HepG2 (cell line): ENCODE results near the gene FAM228B. TPM values are rescaled to one million over a fixed set of nuclear protein-coding genes. Genes with fewer than 3 reads are reported as not detected.

Experiments used
- DBP ChIP-seq: sonication (generic); formaldehyde crosslinking; IDR thresholded peaks from 2 replicates; pipeline ENCODE4 v1.4.0; 2020; ENCODE audit warnings: missing genetic modification reagents; ENCODE audit errors: not compliant biosample characterization
- HNF1B ChIP-seq: sonication (generic); formaldehyde crosslinking; IDR thresholded peaks from 2 replicates; pipeline ENCODE4 v1.5.1; 2020; ENCODE audit warnings: mild to moderate bottlenecking, moderate library complexity, missing genetic modification reagents
- KLF11 ChIP-seq: IDR thresholded peaks from 2 replicates; pipeline ENCODE4 v1.6.1; 2016; ENCODE audit warnings: missing compliant biosample characterization
- MBNL3 ChIP-seq: fragments of 250-450 bp; sonication (Bioruptor Pico); conservative IDR thresholded peaks from 2 replicates; pipeline ENCODE4 v1.8.0; 2022; ENCODE audit warnings: mild to moderate bottlenecking, inconsistent platforms
- MTF2 ChIP-seq: sonication (generic); formaldehyde crosslinking; IDR thresholded peaks from 2 replicates; pipeline ENCODE4 v1.5.0; 2020; ENCODE audit warnings: missing genetic modification reagents, borderline replicate concordance
- NR2F1 ChIP-seq, 2 experiments: fragments of 450-650 bp in 1 of 2; formaldehyde crosslinking in 1 of 2; IDR thresholded peaks; 2 replicates each; pipeline versions ENCODE4 v1.5.0 to v1.6.1; 2016 to 2020; ENCODE audit warnings: mild to moderate bottlenecking in 1 of 2, missing compliant biosample characterization in 1 of 2, missing genetic modification reagents in 1 of 2, moderate library complexity in 1 of 2
- ZBTB7B ChIP-seq: sonication (generic); formaldehyde crosslinking; IDR thresholded peaks from 2 replicates; pipeline ENCODE4 v1.4.0; 2020; ENCODE audit warnings: missing genetic modification reagents
- ZNF121 ChIP-seq: sonication (generic); formaldehyde crosslinking; IDR thresholded peaks from 2 replicates; pipeline ENCODE4 v1.5.0; 2020; ENCODE audit warnings: mild to moderate bottlenecking, missing genetic modification reagents
- ZNF30 ChIP-seq: sonication (generic); formaldehyde crosslinking; IDR thresholded peaks from 2 replicates; pipeline ENCODE4 v1.5.0; 2020; ENCODE audit warnings: mild to moderate bottlenecking, missing genetic modification reagents
- ZNF547 ChIP-seq: sonication (generic); formaldehyde crosslinking; IDR thresholded peaks from 2 replicates; pipeline ENCODE4 v1.5.1; 2020; ENCODE audit warnings: mild to moderate bottlenecking, missing genetic modification reagents
- polyA plus RNA-seq, 8 experiments: library from polyadenylated mRNA; depleted of rRNA in 3 of 8; stranded (reverse) in 7 of 8; unstranded in 1 of 8; fragments of >200 nt; fragmentation: Illumina TruSeq in 4 of 8; extraction: Trizol in 4 of 8; gene quantifications; 2 replicates each; pipeline versions ENCODE4 v1.2.1 to v1.2.3, GENCODE V29; 2011 to 2016; ENCODE audit warnings: low read depth in 4 of 8, missing spikeins in 1 of 8, mixed read lengths in 1 of 8; ENCODE audit not compliant: insufficient read depth in 1 of 8
- total RNA-seq, 5 experiments: library from RNA; depleted of rRNA; stranded (reverse); fragments of >200 nt; fragmentation: Illumina TruSeq; extraction: Trizol; gene quantifications; 2 replicates each; pipeline ENCODE4 v1.2.3, GENCODE V29; 2016; ENCODE audit warnings: low read depth in 1 of 5
- TF ChIP-seq, protein P1 (sequence below): sonication (generic); formaldehyde crosslinking; IDR thresholded peaks from 2 replicates; pipeline ENCODE4 v1.5.1; 2020; ENCODE audit warnings: mild to moderate bottlenecking, missing genetic modification reagents, moderate library complexity
- TF ChIP-seq, protein P2 (sequence below): sonication (generic); formaldehyde crosslinking; IDR thresholded peaks from 2 replicates; pipeline ENCODE4 v1.5.0; 2020; ENCODE audit warnings: mild to moderate bottlenecking, missing genetic modification reagents, borderline replicate concordance
- TF ChIP-seq, protein P3 (sequence below): sonication (generic); formaldehyde crosslinking; IDR thresholded peaks from 2 replicates; pipeline ENCODE4 v1.5.0; 2020; ENCODE audit warnings: missing genetic modification reagents
- TF ChIP-seq, protein P4 (sequence below): IDR thresholded peaks from 2 replicates; pipeline ENCODE4 v1.6.1; 2016; ENCODE audit warnings: missing genetic modification reagents, missing compliant biosample characterization
- TF ChIP-seq, protein P5 (sequence below): sonication (generic); formaldehyde crosslinking; IDR thresholded peaks from 2 replicates; pipeline ENCODE4 v1.4.0; 2020; ENCODE audit warnings: missing genetic modification reagents

FAM228B gene
- total and polyA plus RNA-seq, 2 of the 13 experiments (the other 11 are each of a cell fraction or from before 2014, with no cell fraction given), result 0.79 to 1.1 TPM

- TF ChIP-seq, protein P1, sequence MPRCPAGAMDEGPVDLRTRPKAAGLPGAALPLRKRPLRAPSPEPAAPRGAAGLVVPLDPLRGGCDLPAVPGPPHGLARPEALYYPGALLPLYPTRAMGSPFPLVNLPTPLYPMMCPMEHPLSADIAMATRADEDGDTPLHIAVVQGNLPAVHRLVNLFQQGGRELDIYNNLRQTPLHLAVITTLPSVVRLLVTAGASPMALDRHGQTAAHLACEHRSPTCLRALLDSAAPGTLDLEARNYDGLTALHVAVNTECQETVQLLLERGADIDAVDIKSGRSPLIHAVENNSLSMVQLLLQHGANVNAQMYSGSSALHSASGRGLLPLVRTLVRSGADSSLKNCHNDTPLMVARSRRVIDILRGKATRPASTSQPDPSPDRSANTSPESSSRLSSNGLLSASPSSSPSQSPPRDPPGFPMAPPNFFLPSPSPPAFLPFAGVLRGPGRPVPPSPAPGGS (CRISPR knock-in tag), result peak; percentile 26; the same call in 1 of the 2 replicates
- TF ChIP-seq ZNF121 (CRISPR knock-in tag) (peak; percentile 73; the same call in 1 of the 2 replicates), ZBTB7B (CRISPR knock-in tag) (peak; percentile 46; the same call in 1 of the 2 replicates), DBP (CRISPR knock-in tag) (no peak), MBNL3 (CRISPR knock-in tag) (no peak; the same call in 1 of the 2 replicates), MTF2 (CRISPR knock-in tag) (no peak; the same call in 1 of the 2 replicates), ZNF547 (CRISPR knock-in tag) (peak; percentile 89), NR2F1 (CRISPR knock-in tag; IDR thresholded peaks at IDR 0.05) (no peak; a peak in 1 of 4 replicates), KLF11 (CRISPR knock-in tag) (no peak), HNF1B (peak; percentile 85), ZNF30 (CRISPR knock-in tag) (no peak)
- TF ChIP-seq, protein P2, sequence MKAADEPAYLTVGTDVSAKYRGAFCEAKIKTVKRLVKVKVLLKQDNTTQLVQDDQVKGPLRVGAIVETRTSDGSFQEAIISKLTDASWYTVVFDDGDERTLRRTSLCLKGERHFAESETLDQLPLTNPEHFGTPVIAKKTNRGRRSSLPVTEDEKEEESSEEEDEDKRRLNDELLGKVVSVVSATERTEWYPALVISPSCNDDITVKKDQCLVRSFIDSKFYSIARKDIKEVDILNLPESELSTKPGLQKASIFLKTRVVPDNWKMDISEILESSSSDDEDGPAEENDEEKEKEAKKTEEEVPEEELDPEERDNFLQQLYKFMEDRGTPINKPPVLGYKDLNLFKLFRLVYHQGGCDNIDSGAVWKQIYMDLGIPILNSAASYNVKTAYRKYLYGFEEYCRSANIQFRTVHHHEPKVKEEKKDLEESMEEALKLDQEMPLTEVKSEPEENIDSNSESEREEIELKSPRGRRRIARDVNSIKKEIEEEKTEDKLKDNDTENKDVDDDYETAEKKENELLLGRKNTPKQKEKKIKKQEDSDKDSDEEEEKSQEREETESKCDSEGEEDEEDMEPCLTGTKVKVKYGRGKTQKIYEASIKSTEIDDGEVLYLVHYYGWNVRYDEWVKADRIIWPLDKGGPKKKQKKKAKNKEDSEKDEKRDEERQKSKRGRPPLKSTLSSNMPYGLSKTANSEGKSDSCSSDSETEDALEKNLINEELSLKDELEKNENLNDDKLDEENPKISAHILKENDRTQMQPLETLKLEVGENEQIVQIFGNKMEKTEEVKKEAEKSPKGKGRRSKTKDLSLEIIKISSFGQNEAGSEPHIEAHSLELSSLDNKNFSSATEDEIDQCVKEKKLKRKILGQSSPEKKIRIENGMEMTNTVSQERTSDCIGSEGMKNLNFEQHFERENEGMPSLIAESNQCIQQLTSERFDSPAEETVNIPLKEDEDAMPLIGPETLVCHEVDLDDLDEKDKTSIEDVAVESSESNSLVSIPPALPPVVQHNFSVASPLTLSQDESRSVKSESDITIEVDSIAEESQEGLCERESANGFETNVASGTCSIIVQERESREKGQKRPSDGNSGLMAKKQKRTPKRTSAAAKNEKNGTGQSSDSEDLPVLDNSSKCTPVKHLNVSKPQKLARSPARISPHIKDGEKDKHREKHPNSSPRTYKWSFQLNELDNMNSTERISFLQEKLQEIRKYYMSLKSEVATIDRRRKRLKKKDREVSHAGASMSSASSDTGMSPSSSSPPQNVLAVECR (CRISPR knock-in tag), result peak; percentile 88
- TF ChIP-seq, protein P3, sequence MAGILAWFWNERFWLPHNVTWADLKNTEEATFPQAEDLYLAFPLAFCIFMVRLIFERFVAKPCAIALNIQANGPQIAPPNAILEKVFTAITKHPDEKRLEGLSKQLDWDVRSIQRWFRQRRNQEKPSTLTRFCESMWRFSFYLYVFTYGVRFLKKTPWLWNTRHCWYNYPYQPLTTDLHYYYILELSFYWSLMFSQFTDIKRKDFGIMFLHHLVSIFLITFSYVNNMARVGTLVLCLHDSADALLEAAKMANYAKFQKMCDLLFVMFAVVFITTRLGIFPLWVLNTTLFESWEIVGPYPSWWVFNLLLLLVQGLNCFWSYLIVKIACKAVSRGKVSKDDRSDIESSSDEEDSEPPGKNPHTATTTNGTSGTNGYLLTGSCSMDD, result no peak
- TF ChIP-seq, protein P4, sequence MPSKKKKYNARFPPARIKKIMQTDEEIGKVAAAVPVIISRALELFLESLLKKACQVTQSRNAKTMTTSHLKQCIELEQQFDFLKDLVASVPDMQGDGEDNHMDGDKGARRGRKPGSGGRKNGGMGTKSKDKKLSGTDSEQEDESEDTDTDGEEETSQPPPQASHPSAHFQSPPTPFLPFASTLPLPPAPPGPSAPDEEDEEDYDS, result peak; percentile 89
- TF ChIP-seq, protein P5, sequence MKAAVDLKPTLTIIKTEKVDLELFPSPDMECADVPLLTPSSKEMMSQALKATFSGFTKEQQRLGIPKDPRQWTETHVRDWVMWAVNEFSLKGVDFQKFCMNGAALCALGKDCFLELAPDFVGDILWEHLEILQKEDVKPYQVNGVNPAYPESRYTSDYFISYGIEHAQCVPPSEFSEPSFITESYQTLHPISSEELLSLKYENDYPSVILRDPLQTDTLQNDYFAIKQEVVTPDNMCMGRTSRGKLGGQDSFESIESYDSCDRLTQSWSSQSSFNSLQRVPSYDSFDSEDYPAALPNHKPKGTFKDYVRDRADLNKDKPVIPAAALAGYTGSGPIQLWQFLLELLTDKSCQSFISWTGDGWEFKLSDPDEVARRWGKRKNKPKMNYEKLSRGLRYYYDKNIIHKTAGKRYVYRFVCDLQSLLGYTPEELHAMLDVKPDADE (CRISPR knock-in tag), result peak; percentile 76; the same call in 1 of the 2 replicates
Observed at GRCh38 chr2:24084386-24085199, 38.7 kb upstream of the FAM228B start, which contains the start of gene TP53I3 (continued).
